ENCODE measurements around the gene GPR83. TPM values are rescaled to one million over a fixed set of nuclear protein-coding genes. Genes with fewer than 3 reads are reported as not detected.

The GPR83 gene
- total and polyA plus RNA-seq, 10 of the 15 experiments (the other 5 are each of a cell fraction or from before 2014, with no cell fraction given): 0.03 to 0.19 (median 0.05) TPM; not detected in 7

DNA sequence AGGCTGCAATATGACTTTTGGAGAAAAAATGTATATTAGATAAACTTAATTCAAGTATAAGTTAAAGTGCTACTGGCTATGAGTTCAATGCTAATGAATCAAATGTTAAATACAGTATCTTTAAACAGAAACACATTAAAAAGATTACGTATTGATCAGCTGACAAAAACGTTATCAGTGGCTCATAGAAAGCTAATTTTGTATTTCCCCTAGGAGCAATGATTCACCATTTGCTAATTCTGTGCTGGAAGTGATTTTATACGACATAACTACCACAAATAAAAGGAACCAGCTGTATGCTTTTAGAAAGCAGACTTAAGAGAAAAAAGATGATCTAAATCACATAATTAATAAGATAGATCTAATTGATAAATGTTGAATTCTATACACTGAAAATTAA lies 48.8 kb upstream of the GPR83 start:
- Histone ChIP-seq H3K4me2 (ENCODE audit: control insufficient read depth, insufficient read depth) (no peak overlapping the region), H2AFZ (ENCODE audit: control insufficient read depth, low read depth, low read length) (no peak overlapping the region), H4K20me1 (ENCODE audit: control insufficient read depth, insufficient read depth) (no peaks in the 10 kb centered on the region), H3K9me3 (replicated peaks; ENCODE audit: control insufficient read depth, insufficient read depth, low read length) (no peaks in the 10 kb centered on the region; the same call in 2 of the 3 replicates), H3K79me2 (ENCODE audit: control insufficient read depth, insufficient read depth, low read length) (no peaks in the 10 kb centered on the region), H3K27me3 (replicated peaks in 1 of 2; ENCODE audit: control insufficient read depth in 2 of 2, insufficient read depth in 2 of 2, low read length in 1 of 2) (no peaks in the 10 kb centered on the region), H3K36me3 (ENCODE audit: control insufficient read depth in 2 of 2, insufficient read depth in 2 of 2, low read length in 1 of 2) (no peaks in the 10 kb centered on the region; a peak in 1 of 4 replicates), H3K27ac (ENCODE audit: control insufficient read depth, insufficient read depth) (no peak overlapping the region), H3K4me3 (no peak overlapping the region), H3K9ac (ENCODE audit: control insufficient read depth, insufficient read depth, low read length) (no peak overlapping the region), H3K4me1 (ENCODE audit: control insufficient read depth, insufficient read depth, low read length) (no peaks in the 10 kb centered on the region)
- ChIA-PET POLR2A (no interaction called here), SMC1A (ENCODE audit: uncharacterized antibody, unreplicated experiment) (interaction anchor here (1.0 to 1.9 kb wide), 3 partner anchors 10 to 52 kb away, joined by 3 to 7 read pairs (median 3); no protein-coding TSS in a partner anchor), RAD21 (ENCODE audit: unreplicated experiment) (interaction anchor here (0.9 to 1.8 kb wide), 2 partner anchors 23 to 43 kb away, joined by 3 read pairs; no protein-coding TSS in a partner anchor), CTCF (interaction anchor here (0.8 to 1.2 kb wide), 3 partner anchors 53 to 1760 kb away, joined by 3 read pairs; no protein-coding TSS in a partner anchor)
- in situ Hi-C loops (cut with MboI) (no loop called here), intact Hi-C loops (cut with micrococcal nuclease; ENCODE audit: unreplicated experiment) (no loop called here)
- 65% methylated on average over 3 of the region's 3 CpGs for WGBS (ENCODE audit: insufficient coverage, insufficient replicate concordance, low lambda C conversion rate, missing lambda C conversion rate)
- ATAC-seq (no peak), DNase-seq (ENCODE audit: low read depth, low spot score) (no peak), FAIRE-seq (no peak)
- no TSS peak for BruUV-seq (replicated peaks)
- no peak for TF ChIP-seq ETV6 (conservative IDR thresholded peaks at IDR 0.05 in 1 of 2, IDR thresholded peaks at IDR 0.05 in 1 of 2; ENCODE audit: borderline replicate concordance in 1 of 2, low read depth in 1 of 2)
- no peak for TF ChIP-seq MTA2 (IDR thresholded peaks at IDR 0.05; ENCODE audit: low read depth)
- TF ChIP-seq, protein P1, sequence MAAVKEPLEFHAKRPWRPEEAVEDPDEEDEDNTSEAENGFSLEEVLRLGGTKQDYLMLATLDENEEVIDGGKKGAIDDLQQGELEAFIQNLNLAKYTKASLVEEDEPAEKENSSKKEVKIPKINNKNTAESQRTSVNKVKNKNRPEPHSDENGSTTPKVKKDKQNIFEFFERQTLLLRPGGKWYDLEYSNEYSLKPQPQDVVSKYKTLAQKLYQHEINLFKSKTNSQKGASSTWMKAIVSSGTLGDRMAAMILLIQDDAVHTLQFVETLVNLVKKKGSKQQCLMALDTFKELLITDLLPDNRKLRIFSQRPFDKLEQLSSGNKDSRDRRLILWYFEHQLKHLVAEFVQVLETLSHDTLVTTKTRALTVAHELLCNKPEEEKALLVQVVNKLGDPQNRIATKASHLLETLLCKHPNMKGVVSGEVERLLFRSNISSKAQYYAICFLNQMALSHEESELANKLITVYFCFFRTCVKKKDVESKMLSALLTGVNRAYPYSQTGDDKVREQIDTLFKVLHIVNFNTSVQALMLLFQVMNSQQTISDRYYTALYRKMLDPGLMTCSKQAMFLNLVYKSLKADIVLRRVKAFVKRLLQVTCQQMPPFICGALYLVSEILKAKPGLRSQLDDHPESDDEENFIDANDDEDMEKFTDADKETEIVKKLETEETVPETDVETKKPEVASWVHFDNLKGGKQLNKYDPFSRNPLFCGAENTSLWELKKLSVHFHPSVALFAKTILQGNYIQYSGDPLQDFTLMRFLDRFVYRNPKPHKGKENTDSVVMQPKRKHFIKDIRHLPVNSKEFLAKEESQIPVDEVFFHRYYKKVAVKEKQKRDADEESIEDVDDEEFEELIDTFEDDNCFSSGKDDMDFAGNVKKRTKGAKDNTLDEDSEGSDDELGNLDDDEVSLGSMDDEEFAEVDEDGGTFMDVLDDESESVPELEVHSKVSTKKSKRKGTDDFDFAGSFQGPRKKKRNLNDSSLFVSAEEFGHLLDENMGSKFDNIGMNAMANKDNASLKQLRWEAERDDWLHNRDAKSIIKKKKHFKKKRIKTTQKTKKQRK (IDR thresholded peaks at IDR 0.05; ENCODE audit: low read depth, low read length): no peak
- TF ChIP-seq KAT2A (conservative IDR thresholded peaks at IDR 0.05; ENCODE audit: control insufficient read depth, low read depth, low read length): no peak
- TF ChIP-seq, protein P2, sequence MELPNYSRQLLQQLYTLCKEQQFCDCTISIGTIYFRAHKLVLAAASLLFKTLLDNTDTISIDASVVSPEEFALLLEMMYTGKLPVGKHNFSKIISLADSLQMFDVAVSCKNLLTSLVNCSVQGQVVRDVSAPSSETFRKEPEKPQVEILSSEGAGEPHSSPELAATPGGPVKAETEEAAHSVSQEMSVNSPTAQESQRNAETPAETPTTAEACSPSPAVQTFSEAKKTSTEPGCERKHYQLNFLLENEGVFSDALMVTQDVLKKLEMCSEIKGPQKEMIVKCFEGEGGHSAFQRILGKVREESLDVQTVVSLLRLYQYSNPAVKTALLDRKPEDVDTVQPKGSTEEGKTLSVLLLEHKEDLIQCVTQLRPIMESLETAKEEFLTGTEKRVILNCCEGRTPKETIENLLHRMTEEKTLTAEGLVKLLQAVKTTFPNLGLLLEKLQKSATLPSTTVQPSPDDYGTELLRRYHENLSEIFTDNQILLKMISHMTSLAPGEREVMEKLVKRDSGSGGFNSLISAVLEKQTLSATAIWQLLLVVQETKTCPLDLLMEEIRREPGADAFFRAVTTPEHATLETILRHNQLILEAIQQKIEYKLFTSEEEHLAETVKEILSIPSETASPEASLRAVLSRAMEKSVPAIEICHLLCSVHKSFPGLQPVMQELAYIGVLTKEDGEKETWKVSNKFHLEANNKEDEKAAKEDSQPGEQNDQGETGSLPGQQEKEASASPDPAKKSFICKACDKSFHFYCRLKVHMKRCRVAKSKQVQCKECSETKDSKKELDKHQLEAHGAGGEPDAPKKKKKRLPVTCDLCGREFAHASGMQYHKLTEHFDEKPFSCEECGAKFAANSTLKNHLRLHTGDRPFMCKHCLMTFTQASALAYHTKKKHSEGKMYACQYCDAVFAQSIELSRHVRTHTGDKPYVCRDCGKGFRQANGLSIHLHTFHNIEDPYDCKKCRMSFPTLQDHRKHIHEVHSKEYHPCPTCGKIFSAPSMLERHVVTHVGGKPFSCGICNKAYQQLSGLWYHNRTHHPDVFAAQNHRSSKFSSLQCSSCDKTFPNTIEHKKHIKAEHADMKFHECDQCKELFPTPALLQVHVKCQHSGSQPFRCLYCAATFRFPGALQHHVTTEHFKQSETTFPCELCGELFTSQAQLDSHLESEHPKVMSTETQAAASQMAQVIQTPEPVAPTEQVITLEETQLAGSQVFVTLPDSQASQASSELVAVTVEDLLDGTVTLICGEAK (IDR thresholded peaks at IDR 0.05; ENCODE audit: borderline replicate concordance): no peak
- TF ChIP-seq FOXK2 (IDR thresholded peaks at IDR 0.05): no peak
- no peak for TF ChIP-seq CHD4 (IDR thresholded peaks at IDR 0.05)
- no peak for TF ChIP-seq ZNF207 (IDR thresholded peaks at IDR 0.05; ENCODE audit: borderline replicate concordance)
- TF ChIP-seq, protein P3, sequence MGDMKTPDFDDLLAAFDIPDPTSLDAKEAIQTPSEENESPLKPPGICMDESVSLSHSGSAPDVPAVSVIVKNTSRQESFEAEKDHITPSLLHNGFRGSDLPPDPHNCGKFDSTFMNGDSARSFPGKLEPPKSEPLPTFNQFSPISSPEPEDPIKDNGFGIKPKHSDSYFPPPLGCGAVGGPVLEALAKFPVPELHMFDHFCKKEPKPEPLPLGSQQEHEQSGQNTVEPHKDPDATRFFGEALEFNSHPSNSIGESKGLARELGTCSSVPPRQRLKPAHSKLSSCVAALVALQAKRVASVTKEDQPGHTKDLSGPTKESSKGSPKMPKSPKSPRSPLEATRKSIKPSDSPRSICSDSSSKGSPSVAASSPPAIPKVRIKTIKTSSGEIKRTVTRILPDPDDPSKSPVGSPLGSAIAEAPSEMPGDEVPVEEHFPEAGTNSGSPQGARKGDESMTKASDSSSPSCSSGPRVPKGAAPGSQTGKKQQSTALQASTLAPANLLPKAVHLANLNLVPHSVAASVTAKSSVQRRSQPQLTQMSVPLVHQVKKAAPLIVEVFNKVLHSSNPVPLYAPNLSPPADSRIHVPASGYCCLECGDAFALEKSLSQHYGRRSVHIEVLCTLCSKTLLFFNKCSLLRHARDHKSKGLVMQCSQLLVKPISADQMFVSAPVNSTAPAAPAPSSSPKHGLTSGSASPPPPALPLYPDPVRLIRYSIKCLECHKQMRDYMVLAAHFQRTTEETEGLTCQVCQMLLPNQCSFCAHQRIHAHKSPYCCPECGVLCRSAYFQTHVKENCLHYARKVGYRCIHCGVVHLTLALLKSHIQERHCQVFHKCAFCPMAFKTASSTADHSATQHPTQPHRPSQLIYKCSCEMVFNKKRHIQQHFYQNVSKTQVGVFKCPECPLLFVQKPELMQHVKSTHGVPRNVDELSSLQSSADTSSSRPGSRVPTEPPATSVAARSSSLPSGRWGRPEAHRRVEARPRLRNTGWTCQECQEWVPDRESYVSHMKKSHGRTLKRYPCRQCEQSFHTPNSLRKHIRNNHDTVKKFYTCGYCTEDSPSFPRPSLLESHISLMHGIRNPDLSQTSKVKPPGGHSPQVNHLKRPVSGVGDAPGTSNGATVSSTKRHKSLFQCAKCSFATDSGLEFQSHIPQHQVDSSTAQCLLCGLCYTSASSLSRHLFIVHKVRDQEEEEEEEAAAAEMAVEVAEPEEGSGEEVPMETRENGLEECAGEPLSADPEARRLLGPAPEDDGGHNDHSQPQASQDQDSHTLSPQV (IDR thresholded peaks at IDR 0.05): no peak
- TF ChIP-seq JUND (IDR thresholded peaks at IDR 0.05; ENCODE audit: low read depth, low read length): no peak
